GM10266 (cell line): Measurements from ENCODE around the gene EIF1.
"Not testable (repeated sequence)": the region's sequence is repeated elsewhere in the genome, so short reads cannot be mapped to it uniquely, and the experiment has no call there.

Experiments used
- DNase-seq: peaks from one replicate; pipeline ENCODE4 v3.0.0; 2012; ENCODE audit errors: extremely low spot score
- CTCF ChIP-seq: IDR thresholded peaks from 2 replicates; pipeline ENCODE4 v1.5.1; 2012; ENCODE audit warnings: mild to moderate bottlenecking, low read depth; ENCODE audit not compliant: control insufficient read depth, insufficient read depth; ENCODE audit errors: missing control alignments

EIF1 gene

GRCh38 chr17:41688641-41689496 lies at the start of gene EIF1:
EIF1 (plus strand) TSS chr17:41688885; CDS start chr17:41689039, 154 bp downstream.
- TF ChIP-seq CTCF, result no peak
- peak; percentile 92 for DNase-seq

- no peak for DNase-seq
Measured at GRCh38 chr17:41638941-41639340, 49.7 kb upstream of the EIF1 start.

GRCh38 chr17:41639492-41640473 lies 48.9 kb upstream of the EIF1 start:
- no peak for TF ChIP-seq CTCF
- no peak for DNase-seq

More at GRCh38 chr17:41638941-41639340, 49.7 kb upstream of the EIF1 start:
- TF ChIP-seq CTCF, result no peak

DNA sequence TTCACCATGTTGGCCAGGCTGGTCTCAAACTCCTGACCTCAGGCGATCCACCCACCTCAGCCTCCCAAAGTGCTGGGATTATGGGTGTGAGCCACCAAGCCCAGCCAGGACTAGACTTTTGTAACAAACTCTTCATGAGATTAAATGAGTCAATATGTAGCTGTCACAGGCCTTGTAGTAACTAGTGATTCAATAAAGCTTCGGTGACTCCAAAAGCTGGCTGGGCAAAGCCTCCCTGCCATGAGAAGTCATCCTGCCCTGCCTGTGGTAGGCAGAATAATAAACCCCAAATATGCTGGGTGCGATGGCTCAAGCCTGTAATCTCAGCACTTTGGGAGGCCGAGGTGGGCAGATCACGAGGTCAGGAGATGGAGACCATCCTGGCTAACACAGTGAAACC lies 48.1 kb upstream of the EIF1 start:
- not testable (repeated sequence) for DNase-seq

- DNase-seq, result no peak
- no peak for TF ChIP-seq CTCF
Measured at GRCh38 chr17:41642252-41643156, 46.2 kb upstream of the EIF1 start.

GRCh38 chr17:41647038-41647813 lies 41.5 kb upstream of the EIF1 start:
- no peak for DNase-seq
- TF ChIP-seq CTCF, result no peak
